8988T (cell line): ENCODE measurements around the gene KCNH3.

Experiments used
- DNase-seq: peaks from one replicate; pipeline ENCODE4 v3.0.0; 2011

KCNH3 gene

DNA sequence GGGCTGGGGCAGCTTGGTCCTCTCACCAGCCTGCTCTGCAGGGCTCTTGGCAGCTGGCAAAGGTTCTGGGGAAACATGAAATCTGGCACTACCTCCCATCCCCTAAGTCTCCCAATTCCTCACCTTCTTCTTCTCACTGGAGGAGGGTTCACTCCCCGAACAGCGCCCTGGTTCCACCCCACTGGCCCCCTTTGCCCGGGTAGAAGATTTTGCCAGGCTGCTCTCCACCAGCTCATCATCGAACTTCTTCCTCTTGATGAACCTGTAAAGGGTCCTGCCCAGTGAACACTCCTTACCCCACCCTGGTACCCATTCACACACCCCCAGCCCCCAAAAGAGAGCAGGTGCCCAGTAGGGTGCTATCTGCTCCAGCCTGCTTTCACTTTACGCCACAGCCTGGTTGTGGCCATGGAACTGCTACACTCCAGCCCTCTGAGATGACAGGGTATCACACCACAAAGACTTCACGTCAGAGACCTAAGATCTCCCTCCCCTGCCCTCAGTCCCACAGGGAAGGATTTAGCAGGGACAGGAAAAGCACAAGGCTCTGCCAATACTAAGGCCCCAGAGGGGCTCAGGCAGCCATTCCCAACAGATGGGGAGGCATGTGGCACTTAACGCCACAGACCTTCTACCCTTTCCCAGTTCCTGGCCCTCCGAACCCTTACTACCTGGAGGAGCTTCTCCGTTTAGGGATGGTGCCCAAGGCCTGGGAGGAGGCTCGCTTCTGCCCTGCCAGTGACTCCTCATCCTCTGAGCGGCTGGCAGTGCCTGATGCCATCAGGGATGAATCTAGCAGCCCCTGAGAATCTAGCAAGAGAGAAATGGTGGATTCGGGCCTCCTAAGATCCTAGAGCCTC, 26.8 kb downstream of the KCNH3 start:
- no peak for DNase-seq

DNA sequence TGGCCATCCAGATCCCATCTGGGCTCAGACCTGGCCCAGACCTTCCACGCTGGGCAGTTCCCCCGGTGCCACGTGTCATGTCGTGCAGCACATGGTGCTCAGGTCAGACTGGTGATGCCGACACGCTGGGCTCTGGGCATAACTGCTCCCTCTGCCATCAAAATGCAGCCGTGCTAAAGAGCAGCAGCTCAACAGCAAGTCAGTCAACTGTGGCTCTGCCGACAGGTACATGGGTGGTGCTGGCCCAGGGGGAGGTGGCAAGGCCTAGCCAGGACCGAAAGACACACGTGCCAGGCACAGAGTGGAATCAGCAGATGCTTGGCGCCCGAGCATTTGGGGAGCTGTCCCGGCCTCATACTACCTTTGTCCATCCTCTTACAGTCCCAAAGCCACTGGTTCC, 27.5 kb downstream of the KCNH3 start:
- DNase-seq, result no peak

DNA sequence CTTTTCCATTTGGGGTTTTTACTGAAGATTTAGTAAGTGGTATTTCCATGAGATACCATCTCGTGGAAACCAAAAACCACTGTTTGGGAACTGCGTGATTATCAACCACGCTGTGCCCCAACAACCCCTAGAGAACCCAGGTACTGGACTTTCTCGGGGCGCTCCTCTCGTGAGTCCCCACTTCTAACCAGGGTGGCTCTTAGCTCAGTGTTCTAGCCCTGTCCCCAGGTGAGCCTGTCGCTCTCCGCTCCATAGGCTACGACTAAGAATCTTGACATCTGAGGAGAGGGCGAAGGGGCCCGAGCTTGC, 28.4 kb downstream of the KCNH3 start:
- no peak for DNase-seq

DNA sequence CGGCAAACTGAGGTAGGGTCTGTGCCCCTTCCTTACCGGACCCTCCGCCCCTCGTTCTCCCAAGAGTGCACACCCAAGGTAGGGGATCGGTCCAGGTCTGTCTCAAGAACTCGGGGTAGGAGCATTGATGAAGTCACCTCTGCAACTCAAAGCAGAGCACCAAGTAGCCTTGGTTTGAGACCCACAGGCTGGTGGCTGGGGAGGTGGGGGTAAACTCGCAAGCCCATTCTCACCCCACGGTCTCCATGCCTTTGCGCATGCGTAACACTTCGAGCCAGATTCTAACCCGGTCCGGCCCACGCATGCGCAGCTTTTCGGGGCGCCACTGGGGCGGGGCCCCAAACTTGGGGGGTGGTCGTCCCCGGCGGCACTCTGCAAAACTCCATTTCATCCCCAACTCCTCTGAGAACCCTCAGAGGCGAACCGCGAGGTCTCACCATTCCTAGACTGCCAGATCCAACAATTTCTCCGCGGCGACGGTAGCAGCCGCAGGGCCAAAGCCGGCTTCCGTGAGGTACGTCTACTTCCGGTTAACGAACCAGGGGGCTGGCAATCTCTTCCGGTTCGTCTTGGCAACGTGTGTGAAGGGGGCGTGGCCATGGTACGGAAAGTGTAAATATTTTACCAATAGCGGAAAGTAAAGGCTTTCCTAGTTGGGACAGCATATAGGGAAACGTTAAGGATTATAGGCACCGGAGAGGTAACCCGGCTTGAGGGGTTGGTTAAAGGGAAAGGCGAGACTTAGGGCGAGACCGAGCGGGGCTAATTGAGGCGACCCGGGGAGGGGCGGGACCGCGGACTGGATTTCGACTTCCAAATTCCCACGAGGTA, 29.0 kb downstream of the KCNH3 start, which contains the start of gene MCRS1:
MCRS1 (minus strand) TSS at position 532 of the 831 bp plus-strand sequence. CDS start 1,411 bp downstream, outside the sequence.
- DNase-seq, result peak; percentile 91

DNA sequence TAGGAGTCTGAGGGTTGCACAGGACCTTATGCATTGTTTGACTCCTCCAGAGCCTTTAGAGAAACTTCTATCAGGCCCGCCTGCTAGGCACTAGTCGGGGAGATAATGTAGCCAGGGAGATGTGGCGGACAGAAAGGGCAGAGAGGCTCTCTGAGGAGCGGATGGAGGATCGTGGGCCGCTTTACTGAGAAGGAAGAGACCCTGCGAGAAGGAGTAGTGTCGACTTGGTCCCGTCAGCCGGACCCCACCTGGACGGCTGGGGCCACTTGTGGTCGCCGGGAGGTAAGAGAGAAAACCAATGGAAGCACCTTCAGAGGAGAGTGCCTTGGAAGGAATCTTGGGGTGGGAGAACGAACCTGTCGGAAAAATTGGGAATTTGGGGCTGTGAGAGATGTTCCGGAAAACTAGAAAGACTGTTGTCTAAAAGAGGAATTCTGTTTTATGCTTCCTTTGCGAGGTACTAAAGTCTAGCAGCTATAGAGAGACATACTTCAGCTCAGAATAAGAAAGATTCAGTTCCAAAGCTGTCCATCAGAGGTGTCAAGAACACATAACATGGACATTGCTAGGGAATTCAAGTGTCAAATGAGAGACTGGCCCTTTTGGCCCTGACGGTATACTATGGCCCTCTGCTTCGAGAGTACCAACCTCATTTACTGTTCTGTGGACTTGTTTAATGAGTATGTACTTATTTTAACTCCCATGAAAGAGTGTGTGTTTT, 29.8 kb downstream of the KCNH3 start:
- DNase-seq, result no peak

DNA sequence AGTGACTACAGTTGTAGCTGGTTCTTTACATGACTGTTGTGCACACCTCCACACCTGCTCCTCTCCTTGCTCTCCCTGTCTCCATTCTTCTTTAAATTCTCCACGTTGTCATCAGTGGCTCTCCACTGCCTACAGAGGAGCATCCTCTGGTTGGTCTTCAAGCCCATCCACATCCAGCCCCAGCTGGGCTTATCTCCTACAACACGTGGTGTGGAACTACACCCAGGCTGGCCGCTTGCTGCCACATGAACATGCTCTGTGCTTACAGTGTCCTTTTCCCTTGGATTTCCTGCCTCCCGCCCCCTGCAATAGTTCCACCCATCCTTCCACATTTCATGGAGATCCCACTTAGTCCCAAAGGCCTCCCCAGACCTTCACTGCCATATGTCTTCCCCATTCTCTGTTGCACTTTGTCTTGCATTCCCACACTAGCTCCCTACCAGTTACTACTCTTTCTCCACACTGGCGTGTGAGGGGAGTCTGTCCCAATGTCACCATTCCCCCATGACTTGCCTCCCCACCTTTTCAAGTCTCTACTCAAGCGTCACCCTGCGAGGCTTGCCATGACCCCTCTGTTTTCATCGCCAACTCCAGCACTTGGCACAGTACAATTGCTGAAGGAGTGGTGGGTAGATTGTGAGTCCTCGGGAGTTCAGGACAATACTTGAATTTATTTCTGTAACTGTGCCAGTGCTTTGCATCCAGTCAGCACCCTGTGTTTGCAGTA, 38.9 kb downstream of the KCNH3 start:
- no peak for DNase-seq

DNA sequence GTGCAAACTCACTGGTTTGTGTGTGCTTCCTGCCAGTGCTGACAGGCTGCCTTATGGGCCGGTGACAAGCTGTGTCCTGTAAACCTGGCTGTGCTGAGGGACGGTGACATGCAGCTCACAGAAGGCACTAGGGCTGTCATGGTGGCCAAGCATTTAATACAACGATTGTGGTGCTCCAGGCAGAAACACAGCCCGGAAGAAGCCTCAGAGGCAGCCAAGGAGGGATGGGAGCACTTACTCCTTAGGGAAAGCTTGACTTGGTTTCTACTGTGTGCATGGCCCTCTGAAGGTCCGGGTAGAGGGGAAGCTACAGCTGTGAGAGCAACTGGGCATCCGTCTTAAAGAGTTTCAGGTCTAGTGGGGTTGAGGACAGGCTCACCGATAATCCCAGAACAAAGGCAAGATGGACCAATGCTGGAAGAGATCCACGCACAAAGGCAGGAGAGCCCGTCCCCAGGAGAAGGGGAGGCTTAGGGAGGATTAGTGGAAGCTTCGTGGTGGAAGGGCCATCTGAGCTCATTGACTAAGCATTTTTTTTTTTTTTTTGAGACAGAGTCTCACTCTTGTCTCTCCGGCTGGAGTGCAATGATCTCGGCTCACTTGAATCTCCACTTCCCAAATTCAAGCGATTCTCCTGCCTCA, 39.8 kb downstream of the KCNH3 start:
- no peak for DNase-seq

DNA sequence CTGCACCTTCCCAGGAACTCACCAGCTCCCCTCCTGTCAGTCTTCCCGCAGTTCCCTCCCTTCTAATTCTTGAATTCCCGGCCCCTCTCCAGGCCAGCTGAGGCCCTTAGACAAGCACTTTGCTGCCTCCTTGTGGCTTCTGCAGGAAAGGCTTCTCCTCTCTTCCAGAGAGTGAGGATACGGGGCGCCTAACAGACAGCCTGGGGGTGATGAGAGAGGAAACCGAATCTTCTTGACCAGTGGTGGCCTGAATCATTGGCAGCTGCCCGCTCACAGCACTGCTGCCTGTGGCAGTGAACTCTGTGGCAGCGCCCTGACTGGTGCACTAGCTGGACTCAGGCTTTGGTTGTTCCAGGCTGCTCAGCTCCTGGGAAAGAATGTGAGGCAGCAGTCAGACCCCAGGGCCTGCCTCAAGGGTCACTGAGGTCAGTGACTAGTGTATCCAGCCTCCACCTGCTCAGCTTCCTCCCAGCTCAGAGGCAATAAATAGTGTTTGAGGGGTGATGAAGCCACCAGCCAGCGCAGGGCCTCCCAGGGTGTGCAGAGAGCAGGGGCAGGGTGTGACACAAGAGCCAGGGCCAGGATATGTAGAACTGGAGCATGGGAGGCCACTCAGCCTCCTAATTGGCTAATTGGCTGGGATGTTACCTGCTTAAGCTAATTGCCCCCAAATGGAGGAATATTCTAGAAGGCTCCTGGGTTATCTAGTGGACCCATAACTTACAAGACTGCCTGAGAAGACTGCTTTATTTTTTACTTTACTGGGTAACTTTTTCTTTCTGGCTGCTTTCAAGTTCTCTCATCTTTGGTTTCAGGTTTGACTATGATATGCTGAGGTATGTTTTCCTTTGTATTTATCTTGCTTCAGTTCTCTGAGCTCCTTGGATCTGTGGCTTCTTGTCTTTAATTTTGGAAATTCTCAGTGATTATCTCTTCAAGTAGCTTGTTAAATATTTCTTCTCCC, 42.0 kb downstream of the KCNH3 start:
- DNase-seq, result peak; percentile 79

DNA sequence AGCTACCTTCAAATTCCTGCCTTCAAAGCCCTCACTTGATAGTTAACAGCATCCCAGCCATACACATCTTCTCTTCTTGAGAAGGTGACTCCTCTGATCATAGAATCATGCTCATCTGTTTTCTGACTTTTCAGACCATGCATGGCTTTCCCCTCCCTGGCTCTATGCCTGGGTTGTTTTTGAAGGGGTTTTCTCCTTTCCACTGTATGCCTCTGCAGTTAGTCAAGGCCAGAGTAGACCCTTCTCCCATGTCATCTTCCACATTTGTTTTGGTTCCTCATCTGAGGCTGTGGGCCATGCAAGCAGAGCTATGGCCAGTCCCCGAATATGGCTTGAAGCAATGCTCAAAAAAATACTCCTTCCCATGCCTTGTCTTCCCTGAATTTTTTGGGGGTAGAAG, 43.4 kb downstream of the KCNH3 start:
- no peak for DNase-seq

DNA sequence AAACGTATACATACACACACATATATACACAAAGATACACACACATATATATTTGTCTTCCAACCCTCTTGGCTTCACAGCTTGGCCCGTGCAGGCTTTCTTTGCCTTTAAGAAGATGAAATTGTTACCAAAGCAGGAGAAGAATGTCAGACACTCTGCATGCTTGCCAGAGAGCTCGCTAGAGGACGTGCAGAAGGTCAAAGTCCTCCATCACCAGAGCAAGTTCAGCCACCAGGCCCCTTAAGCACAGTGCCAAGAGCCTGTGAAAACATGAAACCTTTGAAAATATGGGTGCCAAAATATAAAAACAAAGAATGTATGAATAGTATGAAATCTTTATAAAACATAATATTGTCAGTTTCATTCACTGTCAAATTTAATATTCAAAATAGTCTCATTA, 44.0 kb downstream of the KCNH3 start:
- no peak for DNase-seq

DNA sequence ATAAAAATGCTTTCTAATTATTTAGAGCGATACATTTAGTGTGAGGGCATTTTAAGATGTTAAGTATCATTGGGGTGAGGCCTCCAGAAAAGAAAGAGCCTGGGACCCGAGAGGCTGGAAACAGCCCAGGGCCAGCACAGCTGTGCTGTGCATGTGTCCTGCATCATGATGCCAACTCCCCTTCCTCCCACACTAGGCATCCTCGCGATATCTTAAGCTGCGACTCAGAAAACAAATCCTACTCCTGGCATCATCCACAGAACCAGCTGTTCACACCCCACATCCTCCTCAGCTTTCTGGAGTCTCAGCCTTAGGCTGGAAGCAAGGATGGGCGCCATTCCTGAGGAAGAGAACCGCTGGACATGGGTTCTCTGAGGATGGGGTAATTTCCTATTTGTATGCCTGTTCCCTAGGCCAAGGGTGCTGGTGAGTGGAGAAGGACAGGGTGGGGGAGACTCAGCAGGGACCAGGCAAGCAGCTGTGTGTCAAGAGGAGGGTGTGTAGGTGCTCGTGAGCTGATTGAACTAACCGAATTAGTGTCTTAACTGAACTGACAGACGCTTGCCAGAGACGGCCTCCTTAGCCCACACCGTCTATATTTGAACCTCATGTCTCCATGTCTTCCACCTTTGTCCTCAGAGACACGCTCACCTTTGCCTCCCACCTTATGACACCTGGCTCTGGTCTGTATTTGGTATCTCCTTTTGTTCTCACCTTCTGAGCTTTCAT, 44.7 kb downstream of the KCNH3 start:
- DNase-seq, result no peak

DNA sequence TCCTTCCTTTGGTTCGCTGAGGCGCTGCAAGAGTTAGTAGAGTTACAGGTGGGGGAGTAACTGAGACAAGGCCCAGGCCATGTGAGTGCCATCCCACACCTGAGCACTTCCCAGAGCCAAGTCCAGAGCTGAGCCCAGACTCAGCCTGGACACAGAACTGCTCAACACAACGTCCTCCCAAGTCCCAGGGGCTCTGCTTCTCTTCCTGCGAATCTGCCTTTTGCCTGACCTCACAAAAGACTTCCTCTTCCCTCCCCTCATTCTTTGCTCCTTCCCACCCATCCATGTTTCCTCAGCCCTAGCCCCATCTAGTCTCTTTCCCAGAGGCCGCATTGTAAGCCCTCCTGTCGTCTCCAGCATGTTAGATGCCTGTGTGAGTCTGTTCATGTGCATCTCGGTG, 45.8 kb downstream of the KCNH3 start:
- no peak for DNase-seq

DNA sequence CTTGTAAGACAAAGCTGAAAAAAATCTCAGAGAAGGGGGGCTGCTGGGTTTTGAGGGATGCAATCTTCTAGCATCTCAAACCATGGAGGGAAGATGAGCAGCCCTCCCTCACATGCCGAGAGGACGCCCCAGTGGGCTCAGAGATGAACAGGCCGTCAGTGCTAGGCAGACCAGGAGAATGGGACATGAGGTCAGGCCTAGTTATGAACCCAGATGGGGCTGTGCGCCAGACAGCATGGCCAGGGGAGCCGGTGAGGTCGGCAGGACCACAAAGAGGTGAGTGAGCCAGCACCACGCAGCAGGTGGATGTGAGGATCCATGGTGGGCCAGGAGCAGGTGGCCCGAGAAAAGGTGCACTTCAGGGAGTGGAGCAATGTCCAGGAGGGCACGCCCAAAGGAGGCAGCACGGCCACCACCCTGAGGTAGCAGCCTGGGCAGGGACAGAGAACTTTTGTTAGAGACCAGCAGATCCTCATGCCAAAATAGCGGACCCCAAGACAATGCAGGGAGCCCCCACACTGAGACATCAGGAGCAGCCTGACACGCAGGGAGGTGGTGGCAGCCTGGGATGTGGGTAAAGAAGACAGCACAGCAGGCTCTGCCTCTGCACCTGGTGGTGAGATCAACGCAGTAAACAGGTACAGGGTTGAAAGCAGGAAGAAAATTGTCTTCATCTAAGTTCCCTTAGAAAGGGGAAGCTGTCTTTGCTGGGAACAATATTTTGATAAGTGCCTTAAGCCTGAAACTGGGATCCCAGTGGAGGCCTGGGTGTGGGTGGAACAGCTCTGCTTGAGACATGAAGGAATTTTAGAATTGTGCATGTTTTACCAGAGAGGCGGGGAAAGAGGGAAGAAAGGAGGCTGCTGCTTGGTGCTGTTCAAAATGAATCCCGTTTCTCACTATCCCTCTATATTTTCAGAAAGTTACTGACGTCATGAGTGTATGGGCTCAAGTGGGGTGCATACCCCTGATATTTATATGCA, 46.9 kb downstream of the KCNH3 start:
- DNase-seq, result no peak

DNA sequence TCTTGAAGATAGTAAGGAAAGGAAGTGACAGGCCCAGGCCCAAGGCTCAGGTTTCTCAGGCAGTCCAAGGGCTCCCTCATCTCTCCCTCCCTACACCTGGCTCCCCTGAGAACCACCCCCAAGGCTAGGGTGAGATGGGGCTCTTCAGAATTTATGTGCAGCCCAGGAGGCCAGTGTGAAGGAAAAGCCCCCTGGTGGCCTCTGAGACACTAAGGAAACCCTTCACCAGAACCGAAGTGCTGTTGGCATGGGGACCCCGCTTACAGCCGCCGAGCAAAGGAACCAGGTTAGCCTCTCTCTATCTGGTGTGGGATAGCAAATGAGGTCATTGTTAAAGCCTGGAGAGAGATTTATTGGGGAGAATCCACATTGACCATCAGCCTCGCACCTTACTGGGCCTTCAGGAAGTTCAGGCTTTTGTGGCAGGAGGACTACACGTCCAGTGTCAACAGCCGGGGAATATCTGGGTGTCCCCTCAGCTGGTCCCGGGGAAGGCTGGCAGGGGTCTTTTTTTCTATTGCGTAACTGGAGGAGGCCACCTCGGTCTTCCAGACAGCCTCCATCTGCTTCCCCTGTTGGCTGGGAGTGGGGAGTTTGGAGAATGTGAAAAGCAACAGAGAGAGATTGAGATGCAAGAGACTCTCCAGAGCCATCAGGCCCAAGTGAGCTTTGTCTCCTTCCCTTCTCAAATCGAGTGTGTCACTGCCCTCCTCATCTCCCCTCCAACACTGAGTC, 48.5 kb downstream of the KCNH3 start:
- DNase-seq, result no peak

DNA sequence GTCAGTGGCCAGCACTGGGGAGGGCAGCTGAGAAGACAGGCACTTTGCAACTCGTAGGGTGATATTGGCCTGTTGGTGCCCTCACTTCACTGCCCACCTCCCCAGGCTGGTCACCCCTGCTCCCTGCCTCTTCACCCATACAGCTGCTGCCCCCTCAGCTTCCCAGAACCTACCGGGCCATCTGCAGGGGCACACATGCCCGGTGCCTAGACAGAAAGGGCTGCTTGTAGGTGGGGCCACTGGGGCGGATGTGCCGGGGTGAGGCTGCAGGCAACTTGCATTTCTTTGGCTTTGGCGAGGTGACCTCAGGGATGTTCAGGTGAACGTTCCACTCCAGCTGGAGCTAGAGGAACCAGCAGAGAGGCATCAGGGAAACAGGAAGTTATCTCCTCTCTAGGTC, 49.5 kb downstream of the KCNH3 start:
- DNase-seq, result no peak

DNA sequence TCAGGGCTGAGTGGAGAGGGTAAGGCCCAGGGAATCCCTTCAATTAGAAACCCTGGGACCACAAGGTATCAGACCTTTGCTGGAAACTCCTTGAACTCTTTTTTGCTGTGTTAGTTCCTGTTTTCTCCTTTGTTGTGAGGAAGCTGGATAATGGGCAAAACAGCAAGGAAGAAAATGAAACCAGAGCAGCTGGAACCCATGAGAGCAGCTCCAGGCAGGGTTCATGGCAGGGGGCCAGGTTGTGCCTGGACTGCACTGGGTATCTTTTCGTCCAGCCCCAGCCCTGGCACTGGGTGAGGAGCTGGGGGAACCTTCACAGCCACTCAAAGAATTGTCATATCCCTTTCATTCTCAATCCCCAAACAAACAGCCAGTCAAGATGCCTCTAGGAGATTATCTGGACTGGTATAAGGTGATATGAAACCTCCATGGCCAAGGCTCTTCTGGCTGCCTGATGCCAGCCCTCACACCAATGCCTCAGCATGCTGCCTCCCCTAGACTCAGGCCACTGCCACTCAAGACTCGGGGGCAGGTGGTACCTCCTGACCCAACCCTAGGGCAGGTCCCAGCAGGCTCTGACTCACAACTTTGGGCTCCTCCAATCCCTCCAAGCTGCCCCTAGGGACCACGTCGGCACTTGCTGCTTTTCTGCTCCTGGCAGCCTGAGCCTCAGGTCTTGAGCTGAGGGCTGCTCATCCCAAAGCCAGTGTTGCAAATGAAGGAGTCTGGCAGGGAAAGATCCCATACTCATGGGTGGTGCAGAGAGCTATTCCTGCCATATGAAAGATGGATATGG, 50.1 kb downstream of the KCNH3 start:
- DNase-seq, result no peak

DNA sequence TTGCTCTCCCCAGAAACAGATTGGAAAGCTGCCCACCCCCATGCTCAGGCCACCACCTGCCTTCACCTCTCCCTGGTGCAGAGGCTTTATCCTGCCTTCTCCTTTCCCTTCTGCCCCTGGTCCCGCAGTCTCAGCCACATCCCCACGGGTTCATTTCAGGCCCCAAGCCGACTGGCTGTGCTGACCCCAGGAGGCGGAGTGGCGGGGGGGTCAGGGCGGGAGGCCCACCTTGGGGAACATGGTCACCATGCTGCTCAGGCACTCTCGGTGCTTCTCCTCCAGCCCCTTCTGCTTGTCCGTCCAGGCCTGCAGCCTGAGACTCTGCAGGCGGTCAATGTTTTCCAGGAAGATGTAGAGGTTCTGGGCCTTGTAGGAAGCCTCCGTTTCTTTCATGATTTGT, 59.7 kb downstream of the KCNH3 start:
- DNase-seq, result no peak

DNA sequence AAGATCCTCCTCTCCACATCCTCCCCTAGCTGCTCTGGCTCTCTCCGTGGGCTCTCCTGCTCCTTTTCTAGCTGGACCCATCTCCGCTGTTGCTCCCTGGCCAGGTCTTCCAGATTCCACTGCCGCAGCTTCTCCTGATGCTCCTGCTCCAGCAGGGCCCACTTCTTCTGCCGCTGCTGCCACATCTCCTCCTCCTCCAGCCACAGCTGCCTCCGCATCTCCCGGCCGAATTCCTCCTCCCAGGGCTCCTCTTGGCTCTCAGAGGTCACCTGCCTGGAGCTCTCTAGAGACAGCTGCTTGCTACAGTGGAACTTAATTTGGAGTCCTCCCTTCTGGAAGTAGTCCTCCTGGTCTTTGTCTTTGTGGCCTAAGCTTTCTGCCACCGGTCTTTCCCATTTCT, 61.1 kb downstream of the KCNH3 start:
- DNase-seq, result no peak
